Measurements from ENCODE around the gene FKRP. TPM values are rescaled to one million over a fixed set of nuclear protein-coding genes. Genes with fewer than 3 reads are reported as not detected.

FKRP gene
- total and polyA plus RNA-seq, 2 of the 13 experiments (the other 11 are each of a cell fraction or from before 2014, with no cell fraction given): 7.3 to 9.8 TPM

DNA sequence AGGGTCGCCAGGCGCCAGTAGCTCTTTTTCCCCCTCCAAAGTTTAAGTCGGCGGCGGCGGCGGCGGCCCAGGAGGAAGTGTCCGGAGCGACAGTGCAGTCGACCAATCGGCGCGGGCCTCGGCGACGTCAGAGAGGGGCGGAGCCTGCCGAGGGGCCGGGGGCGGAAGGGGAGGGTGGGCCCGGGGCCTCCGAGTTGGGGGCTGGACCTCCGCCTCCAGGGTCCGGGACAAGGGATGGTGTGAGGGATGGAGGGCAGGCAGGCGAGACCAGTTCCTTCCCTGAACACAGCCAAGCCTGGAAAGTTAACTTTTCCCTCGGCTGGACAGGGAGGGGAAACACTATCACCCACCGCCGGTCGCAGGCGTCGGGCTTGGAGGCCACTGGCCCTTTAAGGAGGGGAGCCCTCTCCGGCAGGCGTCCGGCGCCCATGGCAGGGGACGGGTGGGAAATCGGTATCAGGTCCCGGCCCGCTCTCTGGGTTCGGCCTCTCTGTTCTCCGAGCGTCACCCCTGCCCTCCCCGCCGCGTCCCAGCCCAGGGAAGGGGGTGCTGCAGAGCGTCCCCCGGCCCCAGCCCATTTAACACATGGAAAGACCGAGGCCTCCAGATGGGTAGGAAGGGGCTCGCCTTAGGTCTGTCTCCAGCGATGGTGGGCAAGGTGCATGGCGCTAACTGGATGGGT is 28.7 kb upstream of the FKRP start, which contains the start of gene PRKD2 (continued):
- TF ChIP-seq, protein P1, sequence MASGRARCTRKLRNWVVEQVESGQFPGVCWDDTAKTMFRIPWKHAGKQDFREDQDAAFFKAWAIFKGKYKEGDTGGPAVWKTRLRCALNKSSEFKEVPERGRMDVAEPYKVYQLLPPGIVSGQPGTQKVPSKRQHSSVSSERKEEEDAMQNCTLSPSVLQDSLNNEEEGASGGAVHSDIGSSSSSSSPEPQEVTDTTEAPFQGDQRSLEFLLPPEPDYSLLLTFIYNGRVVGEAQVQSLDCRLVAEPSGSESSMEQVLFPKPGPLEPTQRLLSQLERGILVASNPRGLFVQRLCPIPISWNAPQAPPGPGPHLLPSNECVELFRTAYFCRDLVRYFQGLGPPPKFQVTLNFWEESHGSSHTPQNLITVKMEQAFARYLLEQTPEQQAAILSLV (CRISPR knock-in tag; IDR thresholded peaks at IDR 0.05; ENCODE audit: borderline replicate concordance): no peak
- TF ChIP-seq MED8 (CRISPR knock-in tag; IDR thresholded peaks at IDR 0.05; ENCODE audit: insufficient replicate concordance) (no peak), ATF1 (CRISPR knock-in tag; IDR thresholded peaks at IDR 0.05) (0 out of 2 replicates have a peak, but pooled peaks have one; percentile 50), RFX5 (IDR thresholded peaks at IDR 0.05; ENCODE audit: low read depth, low read length) (no peak), ZNF788 (CRISPR knock-in tag; IDR thresholded peaks at IDR 0.05; ENCODE audit: borderline replicate concordance) (peak; percentile 56; the same call in 1 of the 2 replicates), ZNF746 (CRISPR knock-in tag; IDR thresholded peaks at IDR 0.05) (no peak), MXI1 (IDR thresholded peaks at IDR 0.05; ENCODE audit: borderline replicate concordance, low read depth, low read length) (peak; percentile 29; the same call in 1 of the 3 replicates), YEATS4 (CRISPR knock-in tag; IDR thresholded peaks at IDR 0.05; ENCODE audit: borderline replicate concordance) (0 out of 2 replicates have a peak, but pooled peaks have one; percentile 28), ERF (CRISPR knock-in tag; IDR thresholded peaks at IDR 0.05) (peak; percentile 20; the same call in 1 of the 2 replicates), MAZ (IDR thresholded peaks at IDR 0.05; ENCODE audit: borderline replicate concordance, low read depth, low read length) (no peak), MAZ (CRISPR knock-in tag; IDR thresholded peaks at IDR 0.05; ENCODE audit: low read depth) (peak; percentile 74), MED13 (CRISPR knock-in tag; IDR thresholded peaks at IDR 0.05) (no peak), KDM5A (IDR thresholded peaks at IDR 0.05; ENCODE audit: borderline replicate concordance, low read length) (no peak), ZNF138 (CRISPR knock-in tag; IDR thresholded peaks at IDR 0.05; ENCODE audit: low read depth) (no peak)
- TF ChIP-seq, protein P2, sequence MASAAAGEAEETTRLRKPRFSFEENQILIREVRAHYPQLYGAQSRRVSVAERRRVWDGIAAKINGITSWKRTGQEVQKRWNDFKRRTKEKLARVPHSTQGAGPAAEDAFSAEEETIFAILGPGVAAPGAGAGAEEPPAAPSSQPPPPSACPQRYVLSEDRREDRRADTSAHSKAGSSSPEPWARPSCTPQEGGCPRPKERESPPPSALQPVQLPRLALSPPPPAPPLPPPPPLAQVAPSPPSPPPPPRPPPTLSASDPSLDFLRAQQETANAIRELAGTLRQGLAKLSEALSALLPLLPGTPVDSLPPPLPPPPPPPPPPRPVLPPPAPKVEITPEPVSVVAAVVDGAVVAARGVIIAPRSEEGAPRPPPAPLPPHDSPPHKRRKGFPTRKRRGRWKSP (CRISPR knock-in tag; IDR thresholded peaks at IDR 0.05): no peak
- TF ChIP-seq, protein P3, sequence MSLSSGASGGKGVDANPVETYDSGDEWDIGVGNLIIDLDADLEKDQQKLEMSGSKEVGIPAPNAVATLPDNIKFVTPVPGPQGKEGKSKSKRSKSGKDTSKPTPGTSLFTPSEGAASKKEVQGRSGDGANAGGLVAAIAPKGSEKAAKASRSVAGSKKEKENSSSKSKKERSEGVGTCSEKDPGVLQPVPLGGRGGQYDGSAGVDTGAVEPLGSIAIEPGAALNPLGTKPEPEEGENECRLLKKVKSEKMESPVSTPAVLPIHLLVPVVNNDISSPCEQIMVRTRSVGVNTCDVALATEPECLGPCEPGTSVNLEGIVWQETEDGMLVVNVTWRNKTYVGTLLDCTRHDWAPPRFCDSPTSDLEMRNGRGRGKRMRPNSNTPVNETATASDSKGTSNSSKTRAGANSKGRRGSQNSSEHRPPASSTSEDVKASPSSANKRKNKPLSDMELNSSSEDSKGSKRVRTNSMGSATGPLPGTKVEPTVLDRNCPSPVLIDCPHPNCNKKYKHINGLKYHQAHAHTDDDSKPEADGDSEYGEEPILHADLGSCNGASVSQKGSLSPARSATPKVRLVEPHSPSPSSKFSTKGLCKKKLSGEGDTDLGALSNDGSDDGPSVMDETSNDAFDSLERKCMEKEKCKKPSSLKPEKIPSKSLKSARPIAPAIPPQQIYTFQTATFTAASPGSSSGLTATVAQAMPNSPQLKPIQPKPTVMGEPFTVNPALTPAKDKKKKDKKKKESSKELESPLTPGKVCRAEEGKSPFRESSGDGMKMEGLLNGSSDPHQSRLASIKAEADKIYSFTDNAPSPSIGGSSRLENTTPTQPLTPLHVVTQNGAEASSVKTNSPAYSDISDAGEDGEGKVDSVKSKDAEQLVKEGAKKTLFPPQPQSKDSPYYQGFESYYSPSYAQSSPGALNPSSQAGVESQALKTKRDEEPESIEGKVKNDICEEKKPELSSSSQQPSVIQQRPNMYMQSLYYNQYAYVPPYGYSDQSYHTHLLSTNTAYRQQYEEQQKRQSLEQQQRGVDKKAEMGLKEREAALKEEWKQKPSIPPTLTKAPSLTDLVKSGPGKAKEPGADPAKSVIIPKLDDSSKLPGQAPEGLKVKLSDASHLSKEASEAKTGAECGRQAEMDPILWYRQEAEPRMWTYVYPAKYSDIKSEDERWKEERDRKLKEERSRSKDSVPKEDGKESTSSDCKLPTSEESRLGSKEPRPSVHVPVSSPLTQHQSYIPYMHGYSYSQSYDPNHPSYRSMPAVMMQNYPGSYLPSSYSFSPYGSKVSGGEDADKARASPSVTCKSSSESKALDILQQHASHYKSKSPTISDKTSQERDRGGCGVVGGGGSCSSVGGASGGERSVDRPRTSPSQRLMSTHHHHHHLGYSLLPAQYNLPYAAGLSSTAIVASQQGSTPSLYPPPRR (CRISPR knock-in tag; IDR thresholded peaks at IDR 0.05; ENCODE audit: borderline replicate concordance): no peak
- TF ChIP-seq, protein P4, sequence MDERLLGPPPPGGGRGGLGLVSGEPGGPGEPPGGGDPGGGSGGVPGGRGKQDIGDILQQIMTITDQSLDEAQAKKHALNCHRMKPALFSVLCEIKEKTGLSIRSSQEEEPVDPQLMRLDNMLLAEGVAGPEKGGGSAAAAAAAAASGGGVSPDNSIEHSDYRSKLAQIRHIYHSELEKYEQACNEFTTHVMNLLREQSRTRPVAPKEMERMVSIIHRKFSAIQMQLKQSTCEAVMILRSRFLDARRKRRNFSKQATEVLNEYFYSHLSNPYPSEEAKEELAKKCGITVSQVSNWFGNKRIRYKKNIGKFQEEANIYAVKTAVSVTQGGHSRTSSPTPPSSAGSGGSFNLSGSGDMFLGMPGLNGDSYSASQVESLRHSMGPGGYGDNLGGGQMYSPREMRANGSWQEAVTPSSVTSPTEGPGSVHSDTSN (CRISPR knock-in tag; IDR thresholded peaks at IDR 0.05): peak; percentile 89
- TF ChIP-seq, protein P5, sequence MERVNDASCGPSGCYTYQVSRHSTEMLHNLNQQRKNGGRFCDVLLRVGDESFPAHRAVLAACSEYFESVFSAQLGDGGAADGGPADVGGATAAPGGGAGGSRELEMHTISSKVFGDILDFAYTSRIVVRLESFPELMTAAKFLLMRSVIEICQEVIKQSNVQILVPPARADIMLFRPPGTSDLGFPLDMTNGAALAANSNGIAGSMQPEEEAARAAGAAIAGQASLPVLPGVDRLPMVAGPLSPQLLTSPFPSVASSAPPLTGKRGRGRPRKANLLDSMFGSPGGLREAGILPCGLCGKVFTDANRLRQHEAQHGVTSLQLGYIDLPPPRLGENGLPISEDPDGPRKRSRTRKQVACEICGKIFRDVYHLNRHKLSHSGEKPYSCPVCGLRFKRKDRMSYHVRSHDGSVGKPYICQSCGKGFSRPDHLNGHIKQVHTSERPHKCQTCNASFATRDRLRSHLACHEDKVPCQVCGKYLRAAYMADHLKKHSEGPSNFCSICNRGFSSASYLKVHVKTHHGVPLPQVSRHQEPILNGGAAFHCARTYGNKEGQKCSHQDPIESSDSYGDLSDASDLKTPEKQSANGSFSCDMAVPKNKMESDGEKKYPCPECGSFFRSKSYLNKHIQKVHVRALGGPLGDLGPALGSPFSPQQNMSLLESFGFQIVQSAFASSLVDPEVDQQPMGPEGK (CRISPR knock-in tag; IDR thresholded peaks at IDR 0.05): peak; percentile 59; the same call in 1 of the 2 replicates
